K562 (cell line): ENCODE results near the gene MOAP1. TPM values are rescaled to one million over a fixed set of nuclear protein-coding genes. Genes with fewer than 3 reads are reported as not detected.

Source experiments
- ATAC-seq: fragments of 200-7000 bp; cut with Tn5 transposase; 3 replicates; pipeline ENCODE4 v1.9.1; 2020; ENCODE audit warnings: moderate library complexity
- BruUV-seq: library from RNA; stranded (reverse); fragments of 400-500 nt; replicated peaks from 2 replicates; lab custom pipeline; 2021; lab: Mats Ljungman, UMichigan
- CTCF ChIA-PET: fragments of 300-600 bp; formaldehyde crosslinking; extraction: SDS; loops from one replicate; lab custom pipeline; 2021; ENCODE audit warnings: low intra/inter-chr PET ratio; lab: Yijun Ruan, JAX
- POLR2A ChIA-PET: fragments of 300-600, 350-650 bp; sonication (Branson Sonifier 250); formaldehyde crosslinking; extraction: SDS; loops from one replicate; lab custom pipeline; 2021; ENCODE audit warnings: antibody characterized with exemption, inconsistent platforms; lab: Yijun Ruan, JAX
- DNase-seq, 4 experiments: peaks; one replicate each; pipeline versions ENCODE4 v3.0.0 to v3.0.0-alpha.2; 2011 to 2018; ENCODE audit warnings: low spot score in 3 of 4, mixed read lengths in 3 of 4; ENCODE audit errors: extremely low read depth in 1 of 4
- FAIRE-seq: peaks from 2 replicates; lab custom pipeline; 2011; peaks lifted over from hg19 to GRCh38; lab: Jason Lieb, UNC
- H2AFZ ChIP-seq: 2 replicates; pipeline ENCODE4 v1.6.0; 2011; ENCODE audit warnings: low read depth, low read length, control low read depth, inconsistent platforms
- H3K27ac ChIP-seq: fragments of 200-600 bp; 3 replicates; pipeline ENCODE4 v1.8.0; 2011; ENCODE audit warnings: low read depth, mild to moderate bottlenecking, control low read depth, inconsistent platforms, low read length, moderate library complexity, mixed read lengths; ENCODE audit errors: extremely low read depth
- H3K27me3 ChIP-seq, 2 experiments: fragments of 300-600 bp in 1 of 2; 2 replicates in 1 of 2; 3 replicates in 1 of 2; pipeline versions ENCODE4 v1.6.0 to v1.8.0; 2011; ENCODE audit warnings: inconsistent platforms in 2 of 2, low read length in 2 of 2, mild to moderate bottlenecking in 1 of 2, mixed read lengths in 1 of 2, moderate library complexity in 1 of 2; ENCODE audit not compliant: control insufficient read depth in 2 of 2, insufficient read depth in 2 of 2
- H3K36me3 ChIP-seq: fragments of 300-600 bp; 3 replicates; pipeline ENCODE4 v1.8.0; 2011; ENCODE audit warnings: mild to moderate bottlenecking, low read length, inconsistent platforms; ENCODE audit not compliant: control insufficient read depth, insufficient read depth
- H3K4me1 ChIP-seq, 2 experiments: fragments of 200-600 bp in 1 of 2; replicated peaks in 1 of 2; 2 replicates in 1 of 2; 3 replicates in 1 of 2; pipeline versions ENCODE4 v1.5.1 to v1.8.0; 2011; ENCODE audit warnings: inconsistent platforms in 2 of 2, low read length in 2 of 2, mild to moderate bottlenecking in 1 of 2, mixed read lengths in 1 of 2, moderate library complexity in 1 of 2; ENCODE audit not compliant: control insufficient read depth in 2 of 2, insufficient read depth in 2 of 2
- H3K4me2 ChIP-seq: 2 replicates; pipeline ENCODE4 v1.6.1; 2011; ENCODE audit warnings: low read length, control low read depth, inconsistent platforms, mixed read lengths; ENCODE audit not compliant: insufficient read depth
- H3K4me3 ChIP-seq: fragments of 200-600 bp; sonication (generic), shearing (Covaris generic); 2 replicates; pipeline ENCODE4 v1.5.1; 2016; ENCODE audit warnings: control low read depth, inconsistent platforms
- H3K79me2 ChIP-seq: fragments of 200-600 bp; 3 replicates; pipeline ENCODE4 v1.8.0; 2011; ENCODE audit warnings: low read length, inconsistent platforms; ENCODE audit not compliant: control insufficient read depth, insufficient read depth
- H3K9ac ChIP-seq, 2 experiments: 2 replicates each; pipeline versions ENCODE4 v1.6.0 to v1.6.1; 2011; ENCODE audit warnings: low read depth in 2 of 2, low read length in 2 of 2, control low read depth in 1 of 2, inconsistent platforms in 1 of 2, mild to moderate bottlenecking in 1 of 2, mixed read lengths in 1 of 2; ENCODE audit not compliant: insufficient read depth in 1 of 2
- H3K9me1 ChIP-seq: one replicate; pipeline ENCODE4 v1.6.0; 2011; ENCODE audit warnings: inconsistent platforms, mild to moderate bottlenecking, low read length, moderate library complexity; ENCODE audit not compliant: control insufficient read depth, insufficient read depth
- H3K9me3 ChIP-seq: replicated peaks from 2 replicates; pipeline ENCODE4 v1.5.1; 2011; ENCODE audit warnings: low read depth, low read length, inconsistent platforms; ENCODE audit not compliant: control insufficient read depth, insufficient read depth
- H4K20me1 ChIP-seq: replicated peaks from 2 replicates; pipeline ENCODE4 v1.6.1; 2011; ENCODE audit warnings: low read length, inconsistent platforms, mixed read lengths; ENCODE audit not compliant: control insufficient read depth, insufficient read depth
- CBFA2T2 ChIP-seq: fragments of 450-650 bp; conservative IDR thresholded peaks from 2 replicates; pipeline ENCODE4 v1.6.1; 2017; ENCODE audit warnings: mild to moderate bottlenecking
- CHD7 ChIP-seq: fragments of 200-600 bp; sonication (generic); IDR thresholded peaks from one replicate; pipeline ENCODE4 v1.6.1; 2012; ENCODE audit warnings: mild to moderate bottlenecking, low read depth, low read length, inconsistent platforms
- ELK3 ChIP-seq: fragments of 450-650 bp; formaldehyde crosslinking; IDR thresholded peaks from 2 replicates; pipeline ENCODE4 v1.4.0; 2020; ENCODE audit warnings: mild to moderate bottlenecking
- ZNF699 ChIP-seq: fragments of 250-450 bp; sonication (Bioruptor Pico); IDR thresholded peaks from 2 replicates; pipeline ENCODE4 v1.8.0; 2021; ENCODE audit warnings: mild to moderate bottlenecking, moderate library complexity; ENCODE audit not compliant: insufficient replicate concordance
- in situ Hi-C: fragments of 300-500 bp; cut with MboI; formaldehyde crosslinking; loops from 4 replicates; pipeline ENCODE4 v1.15.0; 2018; ENCODE audit warnings: inconsistent platforms, mixed read lengths
- intact Hi-C: fragments of 100-400 bp; cut with micrococcal nuclease; formaldehyde crosslinking; loops from 2 replicates; pipeline ENCODE4 v1.14.2; 2022
- polyA plus RNA-seq, 8 experiments: library from polyadenylated mRNA; depleted of rRNA in 4 of 8; stranded (reverse) in 5 of 8; unstranded in 3 of 8; fragments of >200 nt; fragmentation: Nextera tagmentation in 2 of 8; fragmentation: Illumina TruSeq in 1 of 8; extraction: Ambion mirVana in 2 of 8; extraction: Trizol in 1 of 8; gene quantifications; 2 replicates each; pipeline versions ENCODE4 v1.2.1 to v1.2.3, GENCODE V29; 2011 to 2014; ENCODE audit warnings: inconsistent platforms in 1 of 8, missing spikeins in 1 of 8
- total RNA-seq, 7 experiments: library from RNA; depleted of rRNA in 6 of 7; stranded (reverse); fragments of >200 nt in 6 of 7; fragmentation: Illumina TruSeq in 2 of 7; extraction: Trizol in 2 of 7; gene quantifications; 2 replicates each; pipeline versions ENCODE4 v1.2.1 to v1.2.3, GENCODE V29; 2011 to 2021; ENCODE audit warnings: low replicate concordance in 1 of 7

Gene MOAP1
- total and polyA plus RNA-seq, 9 of the 15 experiments (the other 6 are each of a cell fraction or from before 2014, with no cell fraction given): 1.5 to 14.4 (median 6.0) TPM

GRCh38 chr14:93220509-93220908 lies 35.8 kb upstream of the MOAP1 start:
- ATAC-seq (no peak), FAIRE-seq (no peak), DNase-seq (no peak)
- no peak overlapping the region for H3K27ac ChIP-seq
- H4K20me1 ChIP-seq: no peaks in the 10 kb centered on the region
- no peak overlapping the region for H3K4me2 ChIP-seq
- H3K36me3 ChIP-seq: peaks cover 52% of the 10 kb centered on the region; the same call in 1 of the 3 replicates
- H3K27me3 ChIP-seq: no peaks in the 10 kb centered on the region
- H3K9ac ChIP-seq: no peak overlapping the region
- in situ Hi-C loops (no loop called here), intact Hi-C loops (no loop called here)
- H2AFZ ChIP-seq: no peak overlapping the region
- CTCF ChIA-PET: no interaction called here
- POLR2A ChIA-PET: no interaction called here
- no peaks in the 10 kb centered on the region for H3K79me2 ChIP-seq
- BruUV-seq: no TSS peak
- no peak overlapping the region for H3K4me3 ChIP-seq
- H3K9me3 ChIP-seq: no peaks in the 10 kb centered on the region
- H3K4me1 ChIP-seq: no peaks in the 10 kb centered on the region
- no peaks in the 10 kb centered on the region for H3K9me1 ChIP-seq
- TF ChIP-seq ELK3 (no peak), CHD7 (no peak), ZNF699 (CRISPR knock-in tag) (no peak), CBFA2T2 (no peak)
- TF ChIP-seq, all 486 proteins: peak for 0
